ENCODE data around the gene PTPRD.

The PTPRD gene

GRCh38 chr9:8492679-8493078 lies 2120.1 kb downstream of the PTPRD start:
- in situ Hi-C loops (cut with MboI; ENCODE audit: low sequenced_read_pairs, unreplicated experiment) = no loop called here
- TF ChIP-seq, protein P1, sequence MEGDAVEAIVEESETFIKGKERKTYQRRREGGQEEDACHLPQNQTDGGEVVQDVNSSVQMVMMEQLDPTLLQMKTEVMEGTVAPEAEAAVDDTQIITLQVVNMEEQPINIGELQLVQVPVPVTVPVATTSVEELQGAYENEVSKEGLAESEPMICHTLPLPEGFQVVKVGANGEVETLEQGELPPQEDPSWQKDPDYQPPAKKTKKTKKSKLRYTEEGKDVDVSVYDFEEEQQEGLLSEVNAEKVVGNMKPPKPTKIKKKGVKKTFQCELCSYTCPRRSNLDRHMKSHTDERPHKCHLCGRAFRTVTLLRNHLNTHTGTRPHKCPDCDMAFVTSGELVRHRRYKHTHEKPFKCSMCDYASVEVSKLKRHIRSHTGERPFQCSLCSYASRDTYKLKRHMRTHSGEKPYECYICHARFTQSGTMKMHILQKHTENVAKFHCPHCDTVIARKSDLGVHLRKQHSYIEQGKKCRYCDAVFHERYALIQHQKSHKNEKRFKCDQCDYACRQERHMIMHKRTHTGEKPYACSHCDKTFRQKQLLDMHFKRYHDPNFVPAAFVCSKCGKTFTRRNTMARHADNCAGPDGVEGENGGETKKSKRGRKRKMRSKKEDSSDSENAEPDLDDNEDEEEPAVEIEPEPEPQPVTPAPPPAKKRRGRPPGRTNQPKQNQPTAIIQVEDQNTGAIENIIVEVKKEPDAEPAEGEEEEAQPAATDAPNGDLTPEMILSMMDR (IDR thresholded peaks at IDR 0.05; ENCODE audit: borderline replicate concordance, control extremely low read depth, extremely low read depth, insufficient read depth, missing control alignments) = no peak
- no peak for DNase-seq (ENCODE audit: low spot score)

DNA sequence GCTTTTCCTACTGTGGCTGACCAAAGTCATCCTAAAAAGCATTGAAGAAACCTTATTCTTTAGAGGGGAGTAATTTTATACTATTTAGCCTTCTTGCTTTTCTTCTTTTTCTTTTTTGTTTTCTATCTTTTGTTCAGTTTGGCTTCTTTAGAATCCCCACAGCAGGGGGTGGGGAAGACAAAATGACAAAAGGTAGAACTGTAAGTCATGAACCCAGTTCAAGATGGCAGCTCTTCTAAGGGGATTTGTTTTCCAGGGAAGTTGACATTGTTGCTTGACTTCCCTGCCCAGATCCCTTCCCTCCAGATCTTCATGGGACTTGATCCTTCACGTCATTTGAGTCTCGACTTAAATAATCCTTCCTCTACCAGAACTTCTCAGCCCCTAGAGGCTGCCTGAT lies 2120.8 kb downstream of the PTPRD start:
- TF ChIP-seq, protein P1 (IDR thresholded peaks at IDR 0.05; ENCODE audit: borderline replicate concordance, control extremely low read depth, extremely low read depth, insufficient read depth, missing control alignments) = no peak
- in situ Hi-C loops (cut with MboI; ENCODE audit: low sequenced_read_pairs, unreplicated experiment) = no loop called here

DNA sequence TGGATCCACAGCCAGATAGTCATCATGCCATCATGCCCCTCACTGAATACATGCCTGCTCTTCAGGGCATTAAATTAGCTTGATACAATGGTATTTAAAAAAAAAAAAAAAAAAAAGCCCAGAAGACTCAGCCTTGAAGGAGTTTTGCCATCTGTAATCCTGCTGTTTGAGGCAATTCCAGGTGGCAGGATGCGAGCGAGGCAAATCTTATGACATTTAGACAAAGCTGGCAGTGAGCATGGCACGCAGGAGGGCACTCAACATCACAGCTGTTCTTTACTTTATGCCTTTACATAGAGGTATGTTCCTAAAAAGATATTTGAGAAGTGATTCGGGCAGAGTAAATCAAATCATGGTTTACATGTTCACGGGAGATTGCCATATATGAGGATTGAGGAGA lies 2121.2 kb downstream of the PTPRD start:
- TF ChIP-seq, protein P1 (IDR thresholded peaks at IDR 0.05; ENCODE audit: borderline replicate concordance, control extremely low read depth, extremely low read depth, insufficient read depth, missing control alignments) = no peak
- in situ Hi-C loops (cut with MboI; ENCODE audit: low sequenced_read_pairs, unreplicated experiment) = no loop called here
- no peak for DNase-seq (ENCODE audit: low spot score)

More for the DNA sequence above, 2120.8 kb downstream of the PTPRD start:
- DNase-seq (ENCODE audit: low spot score) = no peak

- TF ChIP-seq, protein P1 (IDR thresholded peaks at IDR 0.05; ENCODE audit: borderline replicate concordance, control extremely low read depth, extremely low read depth, insufficient read depth, missing control alignments) = no peak
- DNase-seq (ENCODE audit: low spot score) = no peak
- in situ Hi-C loops (cut with MboI; ENCODE audit: low sequenced_read_pairs, unreplicated experiment) = no loop called here
These were observed 2123.0 kb downstream of the PTPRD start for GRCh38 chr9:8489835-8490234.

GRCh38 chr9:8486095-8486494 lies 2126.7 kb downstream of the PTPRD start:
- no peak for DNase-seq (ENCODE audit: low spot score)
- in situ Hi-C loops (cut with MboI; ENCODE audit: low sequenced_read_pairs, unreplicated experiment) = no loop called here
- TF ChIP-seq, protein P1 (IDR thresholded peaks at IDR 0.05; ENCODE audit: borderline replicate concordance, control extremely low read depth, extremely low read depth, insufficient read depth, missing control alignments) = no peak

DNA sequence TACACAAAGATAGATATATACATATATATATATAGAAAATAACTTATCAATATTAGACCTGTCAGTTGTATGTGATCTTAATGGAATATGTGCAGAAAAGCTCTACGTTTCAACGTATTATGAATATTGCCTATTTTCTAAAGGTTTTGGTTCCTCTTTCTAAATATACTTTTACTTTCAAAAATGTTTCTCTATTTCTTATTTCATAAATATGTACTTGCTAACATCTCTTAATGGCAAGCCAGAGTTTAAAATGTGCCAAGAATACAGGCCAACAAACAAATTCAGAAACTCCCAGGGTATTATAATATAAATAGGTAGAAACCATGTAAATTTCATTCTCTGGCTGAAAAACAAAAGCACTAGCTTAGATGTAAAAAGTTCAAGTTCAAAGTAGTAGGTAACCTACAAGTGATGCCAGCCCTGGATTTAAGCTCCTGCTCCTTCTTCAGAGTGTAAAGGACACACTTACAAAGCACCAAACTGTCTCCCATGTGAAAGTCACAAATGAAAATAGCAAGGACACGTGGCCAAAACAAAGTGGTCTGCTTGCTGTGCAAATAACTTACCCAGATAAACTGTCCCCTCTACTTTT lies 2128.1 kb downstream of the PTPRD start:
- in situ Hi-C loops (cut with MboI; ENCODE audit: low sequenced_read_pairs, unreplicated experiment) = no loop called here
- TF ChIP-seq, protein P1 (IDR thresholded peaks at IDR 0.05; ENCODE audit: borderline replicate concordance, control extremely low read depth, extremely low read depth, insufficient read depth, missing control alignments) = no peak
- DNase-seq (ENCODE audit: low spot score) = no peak

All from GM13976 (cell line).